Aorta (tissue), 5 donors: ENCODE data around the gene TMEM143. TPM values are rescaled to one million over a fixed set of nuclear protein-coding genes. Genes with fewer than 3 reads are reported as not detected.
"Not testable (repeated sequence)": the region's sequence is repeated elsewhere in the genome, so short reads cannot be mapped to it uniquely, and the experiment has no call there.

Source experiments
- ATAC-seq: fragments of 200-7000 bp; cut with Tn5 transposase; one replicate; pipeline ENCODE4 v1.9.1; 2022; ENCODE audit warnings: moderate library complexity; ENCODE audit not compliant: low FRiP score
- DNase-seq, 2 donors: peaks; one replicate each; pipeline ENCODE4 v3.0.0-alpha.2; 2020
- H3K27ac ChIP-seq, 2 donors: one replicate each; pipeline ENCODE4 v1.5.1; 2013; ENCODE audit warnings: low read length in 2 of 2, mild to moderate bottlenecking in 2 of 2, moderate library complexity in 2 of 2, control low read depth in 1 of 2, inconsistent platforms in 1 of 2, low read depth in 1 of 2
- H3K27me3 ChIP-seq, 2 donors: one replicate each; pipeline ENCODE4 v1.6.1; 2013; ENCODE audit warnings: control low read depth in 1 of 2, low read length in 1 of 2, mild to moderate bottlenecking in 1 of 2, moderate library complexity in 1 of 2; ENCODE audit not compliant: insufficient read depth in 2 of 2, control insufficient read depth in 1 of 2
- H3K36me3 ChIP-seq, 2 donors: one replicate each; pipeline ENCODE4 v1.6.1; 2013; ENCODE audit warnings: control low read depth in 1 of 2, low read length in 1 of 2, mild to moderate bottlenecking in 1 of 2; ENCODE audit not compliant: insufficient read depth in 2 of 2, control insufficient read depth in 1 of 2
- H3K4me1 ChIP-seq, 2 donors: one replicate each; pipeline ENCODE4 v1.6.1; 2013; ENCODE audit warnings: low read length in 2 of 2, control low read depth in 1 of 2, mild to moderate bottlenecking in 1 of 2, moderate library complexity in 1 of 2; ENCODE audit not compliant: insufficient read depth in 2 of 2, control insufficient read depth in 1 of 2
- H3K4me3 ChIP-seq, 2 donors: one replicate each; pipeline ENCODE4 v1.5.1; 2013; ENCODE audit warnings: low read length in 2 of 2, control low read depth in 1 of 2, mild to moderate bottlenecking in 1 of 2
- H3K9me3 ChIP-seq: one replicate; pipeline ENCODE4 v1.6.1; 2013; ENCODE audit warnings: mild to moderate bottlenecking, low read length; ENCODE audit not compliant: control insufficient read depth
- WGBS, 2 donors: extraction: QIAGEN DNeasy Blood & Tissue Kit; methylation state at CpG; one replicate each; pipeline ENCODE4 v1.1.7; 2013; 5-methylcytosine and 5-hydroxymethylcytosine counted together
- intact Hi-C, 2 donors: fragments of 100-400 bp; cut with DNase I; formaldehyde crosslinking; loops; one replicate each; pipeline versions ENCODE4 v1.14.2 to v1.15.0; 2022
- polyA plus RNA-seq, 2 donors: library from polyadenylated mRNA; stranded (reverse); fragments of 200-250 nt; gene quantifications; one replicate each; pipeline ENCODE4 v1.2.3, GENCODE V29; 2013
- total RNA-seq, 2 donors: library from RNA; stranded (reverse); fragmentation: NEBNext Ultra II Directional; extraction: Animal tissue kit (Norgen Biotek cat#: 25700); gene quantifications; one replicate each; pipeline ENCODE4 v1.2.1, GENCODE V29; 2021
- donor health status: healthy with polysubstance abuse.
- donor health status: Bipolar disorder and iron deficiency.
- donor health status: DM: no; HTN: no; CAD: no.
- donor health status: DM: no; HTN: no; CAD: no.
- donor health status: DM: yes; HTN: yes; CAD: no.

Gene TMEM143
- total and polyA plus RNA-seq, 4 donors: 4.9 to 9.2 (median 6.5) TPM

DNA sequence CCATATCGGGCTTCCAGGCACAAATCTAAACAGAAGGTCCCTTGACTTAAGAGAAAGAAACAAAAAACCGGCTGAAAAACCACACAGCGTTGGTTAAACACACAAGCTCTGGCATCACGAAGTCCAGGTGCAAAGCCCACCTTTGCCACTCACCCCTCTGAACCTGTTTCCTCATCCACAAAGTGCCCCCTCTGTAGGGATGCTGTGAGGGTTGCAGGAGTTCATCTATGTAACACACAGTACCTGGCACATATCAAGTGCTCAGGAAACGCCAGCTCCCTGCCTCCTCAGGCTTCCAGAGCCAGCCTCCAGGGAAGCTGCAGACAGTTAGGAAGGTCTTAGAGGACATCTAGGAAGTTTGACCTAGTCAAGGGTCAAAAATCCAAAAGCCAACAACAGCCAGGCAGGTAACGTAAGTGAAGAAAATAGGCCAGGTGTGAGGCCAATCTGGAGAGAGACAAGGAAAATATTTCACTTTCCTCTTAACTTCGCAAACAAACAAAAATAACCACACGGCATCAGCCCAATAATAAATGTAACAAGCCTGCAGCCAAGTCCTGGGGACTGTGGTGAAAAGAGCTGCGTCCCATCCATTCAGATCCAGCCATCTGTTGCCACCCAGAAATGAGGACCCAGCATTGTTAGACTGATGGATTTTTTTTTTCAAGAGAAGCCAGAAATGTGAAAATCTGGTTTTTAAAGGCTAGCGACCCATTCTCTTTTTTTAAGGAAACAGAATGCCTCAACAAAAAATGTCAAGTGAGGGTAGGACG, 17.6 kb upstream of the TMEM143 start:
- WGBS, 2 donors: 79 to 80% methylated on average over 11 of the region's 11 CpGs
- no peaks in the 10 kb centered on the region for H3K27me3 ChIP-seq
- H3K9me3 ChIP-seq: no peaks in the 10 kb centered on the region
- no peak overlapping the region for H3K27ac ChIP-seq
- intact Hi-C loops: no loop called here
- no peak for ATAC-seq
- no peaks in the 10 kb centered on the region for H3K4me1 ChIP-seq
- peaks cover 0 to 10% of the 10 kb centered on the region in 2 donors for H3K36me3 ChIP-seq
- no peak overlapping the region for H3K4me3 ChIP-seq
- DNase-seq: no peak

DNA sequence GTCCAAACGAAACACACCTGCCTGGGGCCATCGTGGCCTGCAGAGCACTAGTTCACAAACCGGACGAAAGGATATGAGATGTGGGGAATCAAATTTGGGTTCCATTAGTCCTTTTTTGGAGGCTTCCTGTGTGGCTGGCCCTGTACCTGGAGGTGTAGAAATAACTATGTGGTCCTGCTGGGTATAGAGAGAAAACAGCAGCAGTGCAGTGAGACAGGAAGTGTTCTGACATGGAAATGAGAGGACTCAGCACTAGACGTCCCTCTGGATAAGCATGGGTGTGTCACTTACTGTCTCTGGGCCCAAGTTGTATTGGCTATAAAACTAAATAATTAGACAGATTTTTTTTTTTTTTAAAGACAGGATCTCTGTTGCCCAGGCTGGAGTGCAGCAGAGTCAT, 15.3 kb upstream of the TMEM143 start:
- H3K9me3 ChIP-seq: no peaks in the 10 kb centered on the region
- no peaks in the 10 kb centered on the region for H3K27me3 ChIP-seq
- H3K4me1 ChIP-seq: no peaks in the 10 kb centered on the region
- DNase-seq: no peak
- no peak for ATAC-seq
- 76 to 82% methylated on average over 5 of the region's 5 CpGs for WGBS, 2 donors
- H3K4me3 ChIP-seq: no peak overlapping the region
- intact Hi-C loops: no loop called here
- H3K36me3 ChIP-seq: peaks cover 0 to 3% of the 10 kb centered on the region in 2 donors
- H3K27ac ChIP-seq: no peak overlapping the region

DNA sequence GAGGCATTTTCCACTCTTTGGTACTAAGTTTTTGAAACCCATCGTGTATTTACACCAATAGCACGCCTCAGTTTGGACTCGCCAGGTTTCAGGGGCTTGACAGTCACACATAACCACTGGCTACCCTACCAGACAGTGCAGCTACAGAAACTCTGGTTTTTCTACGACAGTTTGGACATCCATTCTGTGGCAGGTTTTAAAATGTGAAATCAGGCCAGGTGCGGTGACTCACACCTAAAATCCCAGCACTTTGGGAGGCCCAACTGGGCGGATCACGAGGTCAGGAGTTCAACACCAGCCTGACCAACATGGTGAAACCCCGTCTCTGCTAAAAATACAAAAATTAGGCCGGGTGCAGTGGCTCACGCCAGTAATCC, 14.4 kb upstream of the TMEM143 start:
- DNase-seq (no peak), ATAC-seq (no peak)
- no peak overlapping the region for H3K4me3 ChIP-seq
- no peaks in the 10 kb centered on the region for H3K4me1 ChIP-seq
- H3K27me3 ChIP-seq: no peaks in the 10 kb centered on the region
- no peaks in the 10 kb centered on the region for H3K36me3 ChIP-seq
- H3K9me3 ChIP-seq: no peaks in the 10 kb centered on the region
- 92 to 93% methylated on average over 10 of the region's 10 CpGs for WGBS, 2 donors
- H3K27ac ChIP-seq: no peak overlapping the region
- intact Hi-C loops: no loop called here

DNA sequence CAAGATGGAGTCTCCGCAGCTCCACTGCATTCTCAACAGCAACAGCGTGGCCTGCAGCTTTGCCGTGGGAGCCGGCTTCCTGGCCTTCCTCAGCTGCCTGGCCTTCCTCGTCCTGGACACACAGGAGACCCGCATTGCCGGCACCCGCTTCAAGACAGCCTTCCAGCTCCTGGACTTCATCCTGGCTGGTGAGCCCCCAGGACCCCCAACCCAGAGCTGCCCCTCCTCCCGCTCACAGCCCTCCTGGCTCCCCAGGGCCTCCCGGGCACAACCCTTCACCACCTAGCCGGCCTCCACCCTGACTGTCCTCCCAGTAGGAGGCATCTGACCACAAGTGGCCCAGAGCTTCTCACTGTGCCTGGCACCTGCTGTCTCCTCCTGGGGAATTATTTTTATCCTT, 9.8 kb upstream of the TMEM143 start:
- 91% methylated on average over 11 of the region's 11 CpGs for WGBS, 2 donors
- Histone ChIP-seq H3K27ac (no peak overlapping the region), H3K9me3 (no peaks in the 10 kb centered on the region), H3K4me1 (no peaks in the 10 kb centered on the region), H3K36me3 (no peaks in the 10 kb centered on the region), H3K27me3 (no peaks in the 10 kb centered on the region), H3K4me3 (no peak overlapping the region)
- DNase-seq (no peak), ATAC-seq (peak; percentile 33)
- intact Hi-C loops: no loop called here

DNA sequence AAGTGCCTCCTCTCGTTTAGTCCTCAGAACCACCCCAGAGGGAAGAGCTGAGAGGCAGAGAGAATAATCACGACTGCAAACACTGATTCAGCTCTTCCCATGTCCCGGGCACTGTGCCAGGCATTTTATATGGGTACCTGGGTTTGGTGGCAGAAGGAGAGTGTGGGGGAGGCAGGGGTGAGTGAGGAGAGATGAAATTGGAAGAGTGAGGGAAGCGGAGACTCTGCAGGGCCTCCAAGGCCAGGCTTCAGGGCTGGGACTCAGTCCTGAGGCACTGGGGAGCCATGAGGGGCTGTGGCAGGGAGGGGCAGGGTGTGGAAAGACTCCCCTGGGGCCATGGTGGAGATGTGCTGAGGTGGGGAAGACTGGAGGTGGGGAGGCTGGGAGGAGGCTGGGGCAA, 9.2 kb upstream of the TMEM143 start:
- H3K36me3 ChIP-seq: no peaks in the 10 kb centered on the region
- no peaks in the 10 kb centered on the region for H3K9me3 ChIP-seq
- H3K27ac ChIP-seq: no peak overlapping the region
- no peak overlapping the region for H3K4me3 ChIP-seq
- 62 to 73% methylated on average over 4 of the region's 4 CpGs for WGBS, 2 donors
- ATAC-seq (no peak), DNase-seq (no peak)
- intact Hi-C loops: no loop called here
- no peaks in the 10 kb centered on the region for H3K27me3 ChIP-seq
- no peaks in the 10 kb centered on the region for H3K4me1 ChIP-seq

DNA sequence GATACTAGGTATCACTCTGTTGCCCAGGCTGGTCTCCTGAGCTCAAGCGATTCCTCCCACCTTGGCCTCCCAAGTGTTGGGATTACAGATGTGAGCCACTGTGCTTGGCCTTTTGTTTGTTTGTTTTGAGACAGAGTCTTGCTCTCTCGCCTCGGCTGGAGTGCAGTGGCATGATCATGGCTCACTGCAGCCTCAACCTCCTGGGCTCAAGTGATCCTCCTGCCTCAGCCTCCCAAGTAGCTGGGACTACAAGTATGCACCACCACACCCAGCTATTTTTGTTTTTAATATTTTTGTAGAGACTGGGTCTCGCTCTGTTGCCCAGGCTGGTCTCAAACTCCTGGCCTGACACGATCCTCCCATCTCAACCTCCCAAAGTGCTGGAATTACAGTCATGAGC, 8.0 kb upstream of the TMEM143 start:
- H3K36me3 ChIP-seq, H3K4me1 ChIP-seq, H3K27me3 ChIP-seq, H3K4me3 ChIP-seq, DNase-seq, H3K27ac ChIP-seq, intact Hi-C loops, ATAC-seq, H3K9me3 ChIP-seq: not testable (repeated sequence)
- WGBS, 2 donors: 85 to 91% methylated on average over 5 of the region's 5 CpGs

DNA sequence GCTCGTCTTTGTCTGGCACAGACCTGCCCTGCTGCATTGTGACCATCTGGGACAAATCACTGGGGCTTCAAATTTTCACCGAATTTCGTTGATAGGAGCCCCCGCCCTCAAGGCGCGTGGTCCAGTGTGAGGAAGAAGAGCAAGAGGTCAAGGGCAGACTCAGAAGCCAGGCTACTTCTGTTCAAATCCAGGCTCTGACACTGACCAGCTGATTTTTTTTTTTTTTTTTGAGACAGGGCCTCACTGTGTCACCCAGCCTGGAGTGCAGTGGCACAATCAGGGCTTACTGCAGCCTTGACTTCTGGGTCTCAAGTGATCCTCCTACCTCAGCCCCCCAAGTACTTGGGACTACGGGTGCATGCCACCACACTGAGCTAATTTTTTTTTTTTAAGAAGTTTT, 7.6 kb upstream of the TMEM143 start:
- intact Hi-C loops: no loop called here

DNA sequence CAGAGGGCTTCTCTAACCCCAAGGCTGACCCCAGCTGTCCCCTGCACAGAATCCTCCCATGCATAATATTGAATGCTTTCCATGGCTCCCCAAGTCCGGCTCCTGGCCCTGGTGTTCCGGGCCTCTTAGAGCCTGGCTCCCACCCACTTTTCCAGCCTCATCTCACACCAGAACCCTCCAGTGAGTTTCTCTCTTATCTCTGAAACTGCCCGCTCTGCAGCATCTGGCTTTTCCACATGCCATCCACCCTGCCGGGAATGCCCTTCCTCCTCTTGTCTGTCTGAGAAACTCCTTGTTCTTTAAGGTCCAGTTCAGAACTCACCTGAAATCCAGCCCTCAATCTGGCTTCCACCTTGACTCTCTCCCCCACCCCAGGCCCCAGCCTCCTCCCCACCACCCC, 7.2 kb upstream of the TMEM143 start:
- Histone ChIP-seq H3K36me3 (no peaks in the 10 kb centered on the region), H3K4me3 (no peak overlapping the region), H3K9me3 (no peaks in the 10 kb centered on the region), H3K27ac (no peak overlapping the region), H3K4me1 (no peaks in the 10 kb centered on the region), H3K27me3 (no peaks in the 10 kb centered on the region)
- ATAC-seq (no peak), DNase-seq (no peak)
- 74 to 91% methylated on average over 4 of the region's 4 CpGs for WGBS, 2 donors
- intact Hi-C loops: no loop called here

More for the DNA sequence above, 7.6 kb upstream of the TMEM143 start:
- DNase-seq (no peak), ATAC-seq (no peak)
- no peak overlapping the region for H3K4me3 ChIP-seq
- H3K27me3 ChIP-seq: no peaks in the 10 kb centered on the region
- H3K27ac ChIP-seq: no peak overlapping the region
- 74 to 80% methylated on average over 7 of the region's 7 CpGs for whole genome bisulfite sequencing, 2 donors
- no peaks in the 10 kb centered on the region for H3K36me3 ChIP-seq
- no peaks in the 10 kb centered on the region for H3K4me1 ChIP-seq
- no peaks in the 10 kb centered on the region for H3K9me3 ChIP-seq

DNA sequence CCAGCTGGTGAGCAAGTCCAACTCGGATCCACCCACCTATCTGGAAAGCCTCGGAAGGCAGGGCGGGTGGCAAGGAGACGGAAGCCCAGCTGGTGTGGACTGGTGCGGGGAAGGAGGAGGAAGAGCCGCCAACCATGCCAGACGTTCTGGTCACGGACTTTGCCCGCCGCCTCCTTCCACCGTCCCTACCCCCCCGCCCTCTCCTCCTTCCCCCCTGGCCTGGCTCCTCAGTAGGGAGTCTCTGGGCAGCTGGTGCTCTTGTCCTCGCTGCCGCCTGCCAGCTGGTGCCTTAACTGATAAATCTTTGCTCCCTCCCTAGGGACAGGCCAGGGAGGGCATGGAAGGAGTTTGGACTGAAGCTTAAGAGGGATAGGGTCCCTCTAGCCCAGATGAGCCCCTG, 5.2 kb upstream of the TMEM143 start:
- 71 to 76% methylated on average over 12 to 14 of the region's 14 CpGs for WGBS, 2 donors

More for the DNA sequence above, 5.2 kb upstream of the TMEM143 start:
- intact Hi-C loops: no loop called here
- no peak for ATAC-seq
- Histone ChIP-seq H3K4me1 (no peaks in the 10 kb centered on the region), H3K27ac (no peak overlapping the region), H3K9me3 (no peaks in the 10 kb centered on the region), H3K36me3 (no peaks in the 10 kb centered on the region), H3K27me3 (no peaks in the 10 kb centered on the region), H3K4me3 (no peak overlapping the region)
- DNase-seq: no peak
